HG02840 (cell line): ENCODE measurements around the gene FKBP1A.

Experiments used
- ATAC-seq: cut with Tn5 transposase; IDR thresholded peaks from one replicate; pipeline ENCODE4 v1.9.1; 2021; ENCODE audit warnings: mild to moderate bottlenecking, moderate library complexity, moderate number of reproducible peaks; ENCODE audit not compliant: unreplicated experiment, low FRiP score

Gene FKBP1A

DNA sequence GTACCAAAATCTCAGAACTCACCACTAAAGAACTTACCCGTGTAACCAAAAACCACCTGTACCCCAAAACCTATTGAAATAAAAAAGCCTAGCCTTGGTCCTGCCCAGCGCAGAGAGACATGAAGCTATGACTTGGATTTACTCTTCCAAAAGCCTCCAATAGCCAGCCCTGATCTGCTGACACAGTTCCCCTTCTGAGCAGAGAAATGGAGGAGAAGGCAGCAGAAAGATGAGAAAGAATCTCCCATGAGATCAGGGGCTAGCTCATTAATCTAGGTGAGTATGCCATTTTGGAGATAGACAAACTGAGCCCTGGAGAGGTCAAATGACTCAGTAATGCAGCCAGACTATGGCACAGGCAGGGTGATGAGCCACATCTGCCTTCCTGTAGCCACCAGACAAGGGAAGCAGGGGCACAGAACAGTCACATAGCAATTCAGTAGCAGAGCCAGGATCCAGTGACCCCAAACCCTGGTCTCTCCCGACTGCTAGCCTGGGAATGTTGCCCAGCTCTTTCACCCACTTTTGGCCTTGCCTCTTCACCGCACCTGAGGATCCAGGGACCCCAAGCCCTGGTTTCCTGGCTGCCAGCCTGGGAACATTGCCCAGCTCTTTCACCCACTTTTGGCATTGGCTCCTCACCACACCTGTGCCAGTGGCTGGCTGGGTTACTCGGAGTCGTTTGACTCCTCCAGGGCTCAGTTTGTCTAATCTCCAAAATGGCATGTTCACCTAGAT lies 56.7 kb downstream of the FKBP1A start:
- no peak for ATAC-seq

DNA sequence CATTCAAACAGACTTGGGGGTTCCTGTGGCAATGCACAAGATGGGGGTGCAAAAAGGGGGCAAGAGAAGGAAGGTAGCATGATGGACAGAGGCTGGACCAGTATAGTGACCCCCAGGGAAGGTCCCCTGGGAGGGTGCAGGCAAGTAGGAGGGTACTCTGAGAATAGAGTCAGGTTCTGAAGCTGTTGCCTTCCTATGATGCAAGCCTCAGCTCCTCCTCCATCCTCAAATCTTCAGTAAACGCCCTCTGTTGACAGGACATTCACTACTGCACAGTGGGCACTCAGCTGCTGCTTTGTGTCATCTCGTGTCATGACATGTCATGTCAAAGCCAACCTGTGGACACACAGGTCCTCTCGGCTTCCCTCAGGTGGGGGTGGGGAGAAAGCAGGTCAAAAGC lies 58.1 kb downstream of the FKBP1A start:
- ATAC-seq, result no peak

DNA sequence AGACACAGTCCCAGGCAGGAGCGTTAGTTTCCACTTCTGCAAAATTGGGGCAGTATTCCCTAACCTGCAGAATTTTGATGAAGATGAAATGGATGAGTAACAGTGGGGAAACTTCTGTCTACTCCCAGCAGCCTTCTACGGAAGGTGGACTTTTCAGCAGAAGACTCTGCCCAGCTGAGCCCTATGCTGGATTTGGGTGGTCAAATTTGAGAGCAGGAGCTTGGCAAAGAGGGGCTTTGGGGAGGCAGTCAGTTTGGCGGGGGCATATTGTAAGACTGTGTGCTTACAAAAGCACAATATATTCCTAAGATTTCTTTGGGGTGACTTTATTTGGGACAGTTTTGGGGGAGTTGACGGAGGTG lies 58.5 kb downstream of the FKBP1A start:
- no peak for ATAC-seq

DNA sequence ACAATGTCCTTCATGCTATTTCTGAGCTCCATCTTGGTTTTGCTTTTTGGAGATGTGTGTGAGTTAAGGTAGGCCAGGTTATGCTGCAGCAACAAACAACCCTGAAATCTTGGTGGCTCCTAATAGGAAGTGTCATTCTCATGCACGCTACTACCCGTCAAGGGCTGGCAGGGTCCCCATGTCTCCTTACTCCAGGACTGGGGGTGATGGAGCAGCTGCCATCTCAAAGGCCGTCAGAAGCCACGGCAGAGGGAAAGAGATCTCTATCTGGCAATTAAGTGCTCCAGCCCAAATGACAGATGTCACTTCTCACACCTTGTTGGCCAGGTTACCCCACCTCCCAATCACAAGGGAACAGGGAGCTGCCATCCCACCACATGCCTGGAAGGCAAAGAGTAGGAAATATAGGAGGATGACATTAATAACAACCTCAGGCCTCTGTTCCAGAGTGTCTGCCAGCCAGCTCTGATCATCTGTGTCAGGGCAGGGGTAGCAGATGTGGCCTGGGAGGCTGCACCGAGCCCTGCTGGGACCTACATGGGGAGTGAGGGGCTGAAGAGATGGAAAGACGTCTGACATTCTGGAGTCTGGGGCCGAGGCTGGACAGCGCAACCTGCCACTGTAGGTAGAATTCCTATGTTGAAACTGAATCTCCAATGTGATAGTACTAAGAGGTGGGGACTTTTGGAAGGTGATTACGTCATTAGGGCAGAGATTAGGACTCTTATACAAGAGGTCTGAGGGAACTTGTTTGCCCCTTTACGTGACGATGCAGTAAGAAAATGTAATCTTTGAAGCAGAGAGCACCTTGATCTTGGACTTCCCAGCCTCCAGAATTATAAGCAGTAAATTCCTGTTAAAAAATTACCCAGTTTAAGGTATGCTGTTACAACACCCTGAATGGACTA lies 59.1 kb downstream of the FKBP1A start:
- ATAC-seq, result no peak

DNA sequence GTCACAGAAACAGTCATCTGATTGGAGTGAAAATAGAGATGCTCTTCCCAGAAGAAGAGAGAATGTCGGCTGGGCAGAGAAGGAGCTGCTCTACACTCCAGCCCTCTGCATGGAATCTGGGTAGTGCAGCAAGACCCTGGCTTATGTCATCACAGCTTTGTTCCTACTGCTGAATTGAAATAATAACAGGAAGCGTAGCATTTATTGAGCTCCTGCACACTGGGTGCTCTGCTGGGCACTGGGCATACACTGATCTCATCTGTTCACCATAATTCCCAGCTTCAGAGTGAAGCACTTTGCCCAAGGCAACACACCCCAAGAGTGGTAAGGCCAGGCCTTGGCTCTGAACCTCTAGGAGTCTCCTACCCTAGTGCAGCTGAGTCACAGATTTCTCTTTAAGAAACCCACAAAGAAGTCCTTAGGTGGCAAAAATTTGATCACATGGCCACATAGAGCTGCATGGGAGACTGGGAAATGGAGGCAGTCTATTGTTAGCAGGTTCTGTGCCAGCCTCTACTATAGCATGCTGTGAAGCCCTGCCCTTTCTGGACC lies 60.0 kb downstream of the FKBP1A start:
- ATAC-seq, result no peak

DNA sequence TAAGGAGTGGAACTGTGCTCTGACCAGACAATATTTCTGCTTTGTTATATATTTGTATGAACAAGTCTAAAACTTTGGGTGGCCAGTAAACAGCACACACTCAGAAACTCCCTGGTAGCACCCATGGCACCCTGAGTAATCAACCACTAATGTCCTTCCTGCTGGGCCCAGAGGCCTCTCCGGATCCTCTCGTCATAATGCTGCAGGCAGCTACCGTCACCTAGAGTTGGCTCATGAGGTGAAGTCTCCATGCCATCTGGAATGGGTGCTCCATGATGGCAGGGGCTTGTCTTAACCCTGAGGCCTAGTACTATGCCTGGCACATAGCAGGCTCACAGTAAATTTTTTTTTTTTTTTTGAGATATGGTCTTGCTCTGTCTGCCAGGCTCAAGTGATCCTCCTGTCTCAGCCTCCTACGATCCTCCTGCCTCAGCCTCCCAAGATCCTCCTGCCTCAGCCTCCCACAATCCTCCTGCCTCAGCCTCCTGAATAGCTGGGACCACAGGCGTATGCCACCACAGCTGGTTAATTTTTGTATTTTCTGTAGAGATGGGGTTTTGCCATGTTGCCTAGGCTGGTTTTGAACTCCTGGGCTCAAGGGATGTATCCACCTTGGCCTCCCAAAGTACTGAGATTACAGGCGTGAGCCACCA lies 60.9 kb downstream of the FKBP1A start:
- no peak for ATAC-seq

DNA sequence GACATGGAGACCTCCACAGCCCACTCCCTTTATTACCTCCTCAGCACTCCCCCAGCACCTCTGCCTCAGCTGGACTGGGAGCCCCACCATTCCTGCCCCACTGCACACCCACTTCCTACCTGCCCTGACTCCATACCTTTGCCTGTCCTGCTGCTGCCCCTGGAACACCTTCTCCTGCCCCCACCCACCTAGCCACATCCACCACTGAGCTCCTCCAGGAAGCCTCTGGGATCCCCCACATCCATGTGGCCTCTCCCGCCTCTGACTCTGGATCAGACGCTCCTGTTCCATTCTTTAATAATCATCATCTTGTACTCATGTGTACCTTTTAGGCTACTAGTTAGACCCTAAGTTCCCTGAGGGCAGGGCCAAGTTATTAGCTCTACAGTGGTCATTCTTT lies 61.8 kb downstream of the FKBP1A start:
- ATAC-seq, result no peak

DNA sequence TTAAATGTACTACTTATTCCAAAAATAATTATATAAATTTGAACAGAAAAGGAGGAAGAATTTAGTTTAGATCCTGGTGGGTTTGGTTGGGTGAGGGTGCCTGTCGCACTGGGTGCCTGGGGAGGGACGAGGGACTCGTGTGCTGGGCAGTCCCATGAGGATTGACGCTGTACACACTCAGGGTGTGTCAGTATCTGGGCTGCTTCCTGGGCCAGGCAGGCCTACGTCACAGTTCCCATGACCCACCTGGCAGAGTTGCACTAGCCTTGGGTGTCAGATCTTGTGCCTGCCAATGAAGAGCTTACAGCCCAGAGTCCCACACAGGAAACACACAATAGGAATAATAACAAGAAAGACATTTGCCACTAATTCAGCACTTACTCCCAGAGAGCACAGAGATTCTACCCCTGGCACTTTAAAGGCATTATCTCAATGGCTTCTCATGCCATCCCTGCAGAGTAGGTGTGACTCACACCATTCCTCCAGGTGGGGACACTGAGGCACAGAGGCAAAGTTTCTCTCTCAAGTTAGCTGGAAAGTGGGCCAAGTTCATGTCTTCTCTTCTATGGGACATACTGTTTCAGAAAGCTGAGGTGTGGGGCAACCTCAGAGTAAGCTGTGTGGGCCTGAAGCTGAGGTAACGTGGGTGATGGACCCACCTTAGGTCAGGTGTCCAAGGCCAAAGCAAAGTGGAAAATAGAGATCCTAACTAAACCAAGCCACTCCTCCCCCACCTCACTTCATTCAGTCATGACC lies 62.6 kb downstream of the FKBP1A start:
- no peak for ATAC-seq

DNA sequence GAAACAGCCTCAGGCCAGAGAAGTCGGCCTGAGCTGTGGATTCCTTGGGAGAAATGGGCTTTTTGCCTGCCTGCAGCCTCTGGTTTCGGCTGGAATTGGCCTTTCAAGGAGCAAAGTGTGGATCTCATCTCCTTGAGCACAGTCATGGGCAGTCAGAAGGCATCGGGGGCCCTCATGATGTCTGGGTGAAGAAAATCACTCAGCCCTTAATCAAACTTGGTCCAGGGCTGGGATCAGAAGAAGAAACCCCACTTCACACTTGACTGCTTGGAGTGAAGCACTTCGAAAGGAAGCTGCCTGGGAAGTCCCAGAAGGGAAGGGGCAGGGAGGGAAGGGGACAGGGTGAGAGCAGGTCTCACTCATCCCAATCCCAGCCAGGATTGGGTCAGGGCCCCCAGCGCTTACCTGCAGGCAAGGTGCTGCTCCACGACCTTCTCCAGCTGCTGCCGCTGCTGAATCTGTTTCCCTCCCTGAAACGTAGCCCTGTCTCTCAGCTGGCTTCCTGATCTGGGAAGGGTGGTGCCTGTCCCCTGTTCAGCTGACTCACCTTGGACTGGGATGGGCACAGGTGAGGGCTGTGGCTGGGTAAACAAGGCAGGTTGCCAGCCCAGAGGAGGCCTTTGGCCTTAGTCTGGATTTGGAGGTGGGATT lies 64.0 kb downstream of the FKBP1A start, which contains the start of gene SDCBP2:
Gene SDCBP2 (minus strand): TSS at position 460 of the 651 bp plus-strand sequence. CDS start 8,723 bp downstream, outside the sequence.
- ATAC-seq, result no peak

DNA sequence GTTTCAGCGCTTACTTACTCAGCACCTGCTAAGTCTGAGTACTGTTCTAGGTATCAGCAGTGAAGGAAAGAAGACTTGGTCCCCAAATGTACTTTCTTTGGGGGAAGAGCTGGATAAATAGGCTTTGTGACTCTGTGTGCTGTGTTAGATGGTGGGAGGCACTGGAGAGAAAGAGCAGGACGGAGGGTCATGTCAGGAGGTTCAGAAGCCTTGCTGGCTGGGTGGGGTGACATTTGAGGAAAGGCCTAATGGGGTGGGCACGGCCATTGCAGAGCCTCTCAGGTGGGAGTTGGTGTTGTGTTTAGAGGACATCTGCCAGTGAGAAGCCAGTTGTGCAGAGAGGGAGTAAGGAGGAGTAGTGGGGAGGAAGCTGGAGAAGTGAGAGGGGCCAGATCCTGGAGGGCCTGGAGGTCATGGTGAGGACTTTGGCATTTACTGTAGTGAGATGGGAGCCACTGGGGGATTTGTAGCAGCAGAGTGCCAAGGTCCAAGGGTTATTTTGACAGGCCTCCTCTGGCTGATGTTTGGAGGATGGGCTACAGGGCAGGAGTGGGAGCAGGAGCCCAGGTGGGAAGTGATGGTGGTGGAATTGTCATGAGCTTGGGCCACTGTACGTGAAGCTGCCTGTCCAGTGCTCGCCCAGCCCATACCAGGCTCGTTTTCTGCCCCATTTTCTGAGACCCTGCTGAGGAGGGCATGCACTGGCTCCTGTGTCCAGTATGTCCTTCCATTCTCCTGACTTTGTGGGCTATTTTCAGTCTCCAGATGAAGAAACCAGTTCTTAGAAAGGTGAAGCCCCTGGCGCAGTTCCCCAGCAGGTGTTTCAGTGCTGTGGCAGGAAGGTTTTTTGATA lies 64.8 kb downstream of the FKBP1A start:
- ATAC-seq, result no peak

DNA sequence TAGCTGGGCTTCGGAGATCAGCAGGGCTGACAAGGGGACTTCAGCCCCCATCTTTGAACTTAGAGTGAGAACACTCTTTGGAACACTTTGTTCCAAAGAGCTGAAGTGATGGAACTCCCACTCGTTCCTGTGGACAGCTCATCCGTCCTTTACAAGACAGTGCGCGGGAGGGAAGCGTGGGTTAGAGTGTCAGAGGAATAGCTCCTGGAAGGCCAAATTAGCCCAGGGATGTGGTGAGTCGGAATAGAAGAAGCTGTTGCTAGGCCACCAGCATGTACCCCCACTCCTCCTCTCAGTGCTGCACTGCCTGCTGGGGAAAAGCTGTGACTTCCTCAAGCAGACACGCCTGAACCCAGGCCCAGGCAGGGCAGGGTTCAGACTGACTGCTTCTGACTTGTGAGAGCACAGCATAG lies 65.6 kb downstream of the FKBP1A start:
- ATAC-seq, result no peak

DNA sequence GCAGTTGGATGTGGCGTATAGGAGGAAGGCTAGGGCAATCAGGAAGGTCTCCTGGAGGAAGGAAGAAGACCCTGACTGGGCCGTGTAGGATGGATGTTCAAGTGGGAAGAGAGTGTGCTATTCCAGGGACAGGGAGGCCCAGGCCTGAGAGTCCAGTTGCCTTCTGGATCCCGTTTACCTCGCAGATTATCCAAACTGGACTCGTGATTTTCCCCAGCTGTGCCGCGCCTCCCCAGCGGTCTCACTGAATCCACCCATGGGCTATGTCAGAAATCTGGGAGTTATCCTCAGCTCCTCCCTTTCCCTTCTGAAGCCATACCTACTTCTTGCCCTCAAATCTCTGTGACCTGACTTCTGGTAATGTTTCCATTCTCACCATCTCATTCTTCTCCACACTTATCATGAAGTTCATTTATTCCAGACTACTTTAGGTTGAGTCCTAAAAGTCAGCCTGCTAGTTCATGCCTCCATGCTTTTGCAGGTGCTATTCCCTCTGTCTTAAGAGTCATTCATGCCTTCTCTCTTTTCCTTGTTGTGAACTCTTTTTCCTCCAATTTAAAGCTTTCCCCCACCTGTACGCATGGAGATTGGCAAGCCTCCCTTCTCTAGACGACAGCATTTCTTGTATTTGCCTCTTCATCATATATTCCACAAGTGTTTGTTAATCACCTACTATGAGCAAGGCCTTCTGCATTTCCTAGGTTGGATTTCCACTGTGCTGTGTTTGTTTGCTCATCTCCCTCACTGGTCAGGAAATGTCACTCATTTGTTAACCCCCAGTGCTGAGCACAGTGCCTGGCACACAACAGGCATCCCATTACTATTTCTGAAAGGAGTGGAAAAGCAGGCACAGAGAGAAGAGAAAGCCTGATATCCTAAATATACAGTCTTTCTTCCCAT lies 66.6 kb downstream of the FKBP1A start:
- no peak for ATAC-seq

DNA sequence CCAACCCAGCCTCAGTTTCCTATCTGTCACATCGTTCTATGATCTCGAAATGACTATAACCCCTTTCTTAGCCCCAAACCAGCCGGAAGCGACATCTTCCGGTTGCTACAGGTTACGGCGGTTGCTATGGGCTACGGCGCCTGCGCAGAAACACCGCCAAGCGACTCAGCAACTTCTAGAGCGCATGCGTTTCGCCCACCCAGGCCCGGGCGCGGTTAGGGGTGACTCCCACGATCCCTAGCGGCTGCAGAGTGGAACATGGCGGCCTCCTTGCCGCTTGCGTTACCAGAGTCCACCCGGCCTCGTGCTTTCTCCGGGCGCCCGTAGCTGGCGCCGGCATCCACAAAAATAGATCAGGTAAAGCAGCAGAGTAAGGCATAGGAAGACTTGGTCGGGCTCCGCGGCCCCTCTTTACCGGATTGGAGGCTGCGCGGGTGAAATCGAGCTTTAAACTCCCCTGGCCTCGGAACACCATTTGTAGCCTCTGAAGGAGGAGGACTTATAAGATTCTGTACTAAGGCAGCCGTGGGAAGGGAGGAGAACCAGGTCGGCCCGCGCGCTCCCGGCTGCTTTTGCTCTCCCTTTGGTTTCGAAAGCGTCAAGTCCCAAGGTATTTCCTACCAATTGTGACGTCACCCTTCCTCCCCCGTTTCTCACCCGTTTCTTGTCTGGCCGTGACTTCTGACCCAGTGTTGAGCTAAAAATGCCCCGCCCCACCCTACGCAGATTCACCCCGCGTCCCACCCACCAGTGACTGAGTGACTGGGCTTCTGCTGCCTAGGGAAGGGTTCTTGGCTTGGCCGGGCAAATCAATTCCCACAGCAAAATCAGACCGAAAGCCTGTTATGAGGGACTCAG lies 67.5 kb downstream of the FKBP1A start:
- ATAC-seq, result peak; percentile 85

DNA sequence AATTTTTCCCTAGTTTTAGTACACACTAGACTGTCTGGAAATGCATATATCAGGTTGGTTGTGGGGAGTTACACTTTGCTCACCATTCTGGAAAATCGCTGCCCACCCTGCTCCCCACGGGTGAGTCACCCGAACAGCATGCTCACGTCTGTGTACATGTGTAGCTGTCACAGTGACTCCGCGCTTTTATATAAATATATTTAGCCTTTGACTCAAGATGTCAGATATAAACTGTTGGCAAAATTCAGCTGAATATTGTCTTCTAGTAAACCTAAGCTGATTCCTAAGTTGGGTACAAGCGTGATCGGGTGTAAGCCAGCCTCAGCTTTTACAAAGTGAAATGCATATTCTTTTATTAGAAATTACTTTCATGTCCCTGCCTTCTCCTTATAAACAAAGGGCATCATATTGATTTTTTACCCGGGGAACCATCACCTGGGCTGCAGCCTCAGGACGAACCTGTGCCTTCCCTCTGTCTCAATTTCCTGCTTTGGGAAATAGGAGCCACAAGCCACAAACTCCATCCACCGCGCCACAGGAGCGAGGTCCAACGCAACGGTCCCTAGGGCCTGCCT lies 68.2 kb downstream of the FKBP1A start:
- ATAC-seq, result no peak

DNA sequence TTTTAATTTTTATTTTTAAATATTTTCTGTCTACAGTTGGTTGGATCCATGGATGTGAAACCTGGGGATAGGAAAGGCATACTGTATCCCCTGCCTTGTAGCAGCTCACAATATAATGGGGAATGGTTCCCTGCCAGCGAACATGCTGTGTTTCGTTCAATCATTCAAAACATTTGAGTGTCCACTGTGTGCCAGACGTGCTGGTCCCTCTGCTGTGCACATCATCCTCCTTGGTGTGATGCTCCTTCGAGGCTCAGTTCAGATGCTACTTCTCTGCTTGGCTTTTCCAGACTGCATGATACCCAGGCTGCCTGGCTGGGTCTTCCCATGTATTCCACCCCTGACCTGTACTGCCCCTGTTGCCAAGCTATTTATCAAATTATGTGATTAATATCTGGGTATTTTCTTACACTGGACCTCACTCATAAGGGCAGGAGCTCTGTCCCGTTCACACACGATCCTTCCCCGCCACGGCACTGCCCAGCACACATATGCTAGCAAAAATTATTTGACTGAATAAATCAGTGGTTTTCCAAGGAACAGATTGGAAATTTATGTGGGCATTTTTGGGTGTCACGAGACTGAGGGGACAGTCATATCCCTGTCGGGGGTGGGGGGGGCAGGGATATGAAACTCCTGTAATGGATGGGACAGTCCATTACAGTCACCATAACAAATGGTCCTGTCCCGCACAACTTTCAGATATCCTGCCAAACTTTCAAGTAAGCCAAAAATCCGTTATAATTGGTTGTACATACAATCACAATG lies 68.8 kb downstream of the FKBP1A start:
- ATAC-seq, result no peak

DNA sequence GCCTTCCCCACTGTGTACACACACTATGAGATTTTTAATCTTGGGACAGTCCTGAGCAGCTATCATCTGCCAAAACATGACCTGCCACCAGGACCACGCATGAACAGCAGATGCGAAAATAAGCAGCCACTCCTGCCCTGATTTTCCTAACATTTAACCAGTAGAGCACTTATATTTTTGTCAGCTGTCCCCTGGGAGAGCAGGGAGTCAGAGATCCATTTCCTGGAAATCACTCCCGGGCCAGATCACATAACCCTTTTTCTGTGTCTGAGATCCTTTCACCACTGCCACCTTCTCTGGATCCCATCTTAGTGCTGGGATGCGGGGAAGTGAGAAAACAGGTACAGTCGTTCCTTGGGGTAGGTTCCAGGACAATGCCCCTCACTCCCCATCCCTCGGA lies 69.6 kb downstream of the FKBP1A start:
- no peak for ATAC-seq
